Common myeloid progenitor, CD34-positive (primary cell): ENCODE data around the gene CAPN1.

Experiments used
- CTCF ChIA-PET: fragments of 350-600 bp; sonication (Branson Sonifier 250); formaldehyde crosslinking; loops from one replicate; lab custom pipeline; 2021; ENCODE audit warnings: antibody characterized with exemption; lab: Charles Lee
- POLR2A ChIA-PET: fragments of 350-600 bp; sonication (Branson Sonifier 250); formaldehyde crosslinking; loops from one replicate; lab custom pipeline; 2021; ENCODE audit warnings: antibody characterized with exemption; lab: Charles Lee
- DNase-seq, 3 donors: peaks; one replicate each; pipeline versions ENCODE4 v3.0.0 to v3.0.0-alpha.2; 2013
- H3K27ac ChIP-seq, 2 experiments: 1 replicate in 1 of 2; 2 replicates in 1 of 2; pipeline ENCODE4 v1.7.0; 2013; ENCODE audit warnings: inconsistent platforms in 2 of 2, low read length in 2 of 2, mild to moderate bottlenecking in 2 of 2, low read depth in 1 of 2, moderate library complexity in 1 of 2; ENCODE audit not compliant: severe bottlenecking in 2 of 2, insufficient read depth in 1 of 2, poor library complexity in 1 of 2
- H3K27me3 ChIP-seq, 5 experiments: replicated peaks in 2 of 5; 1 replicate in 3 of 5; 2 replicates in 2 of 5; pipeline versions ENCODE4 v1.6.1 to v1.7.0; 2013; ENCODE audit warnings: low read length in 4 of 5, mild to moderate bottlenecking in 2 of 5, moderate library complexity in 2 of 5, inconsistent platforms in 1 of 5; ENCODE audit not compliant: insufficient read depth in 5 of 5, control insufficient read depth in 4 of 5
- H3K36me3 ChIP-seq, 4 experiments: 1 replicate in 2 of 4; 2 replicates in 2 of 4; pipeline versions ENCODE4 v1.6.1 to v1.7.0; 2013; ENCODE audit warnings: low read length in 3 of 4, control low read depth in 1 of 4, mild to moderate bottlenecking in 1 of 4; ENCODE audit not compliant: control insufficient read depth in 4 of 4, insufficient read depth in 4 of 4
- H3K4me1 ChIP-seq, 4 experiments: 1 replicate in 3 of 4; 2 replicates in 1 of 4; pipeline versions ENCODE4 v1.6.1 to v1.7.1; 2013; ENCODE audit warnings: low read length in 3 of 4, mild to moderate bottlenecking in 3 of 4, control low read depth in 1 of 4, inconsistent platforms in 1 of 4, moderate library complexity in 1 of 4; ENCODE audit not compliant: control insufficient read depth in 4 of 4, insufficient read depth in 4 of 4; ENCODE audit errors: control extremely low read depth in 1 of 4
- H3K4me3 ChIP-seq, 7 experiments: 1 replicate in 4 of 7; 2 replicates in 3 of 7; pipeline versions ENCODE4 v1.5.1 to v1.7.0; 2013; ENCODE audit warnings: mild to moderate bottlenecking in 7 of 7, low read length in 6 of 7, moderate library complexity in 6 of 7, inconsistent platforms in 2 of 7, low read depth in 2 of 7, control low read depth in 1 of 7; ENCODE audit not compliant: insufficient read depth in 4 of 7, control insufficient read depth in 1 of 7; ENCODE audit errors: extremely low read depth in 1 of 7
- H3K9me3 ChIP-seq, 5 experiments: 1 replicate in 4 of 5; 2 replicates in 1 of 5; pipeline versions ENCODE4 v1.6.1 to v1.7.1; 2013; ENCODE audit warnings: low read length in 4 of 5, mild to moderate bottlenecking in 2 of 5, inconsistent platforms in 1 of 5, low read depth in 1 of 5, moderate library complexity in 1 of 5; ENCODE audit not compliant: control insufficient read depth in 4 of 5, insufficient read depth in 2 of 5; ENCODE audit errors: control extremely low read depth in 1 of 5
- WGBS: methylation state at CpG from one replicate; pipeline ENCODE4 v1.1.5; 2013; ENCODE audit not compliant: insufficient coverage; 5-methylcytosine and 5-hydroxymethylcytosine counted together

CAPN1 gene

GRCh38 chr11:65209711-65210360, 28.1 kb downstream of the CAPN1 start:
- Histone ChIP-seq H3K27me3 (no peaks in the 10 kb centered on the region), H3K9me3 (no peaks in the 10 kb centered on the region), H3K36me3 (peaks cover 11 to 68% (median 54%) of the 10 kb centered on the region in 4 experiments), H3K4me1 (peaks cover 5 to 46% (median 37%) of the 10 kb centered on the region in 4 experiments), H3K4me3 (no peak overlapping the region), H3K27ac (no peak overlapping the region)
- over 99% methylated on average over 18 of the region's 20 CpGs for WGBS
- ChIA-PET POLR2A (no interaction called here), CTCF (interaction anchor here (1.2 to 12.3 kb wide), 3 partner anchors 16 to 107 kb away, joined by 3 to 151 read pairs (median 13); no protein-coding TSS in a partner anchor)
- no peak for DNase-seq

- POLR2A ChIA-PET: no interaction called here
- H3K27ac ChIP-seq: no peak overlapping the region
- CTCF ChIA-PET: interaction anchor here (1.2 to 12.3 kb wide), 3 partner anchors 15 to 106 kb away, joined by 3 to 151 read pairs (median 13); no protein-coding TSS in a partner anchor
- WGBS: 58% methylated on average over 3 of the region's 14 CpGs
- H3K4me3 ChIP-seq: no peak overlapping the region
- peaks cover 5 to 50% (median 41%) of the 10 kb centered on the region in 4 experiments for H3K4me1 ChIP-seq
- no peaks in the 10 kb centered on the region for H3K9me3 ChIP-seq
- peaks cover 7 to 63% (median 50%) of the 10 kb centered on the region in 4 experiments for H3K36me3 ChIP-seq
- H3K27me3 ChIP-seq: no peaks in the 10 kb centered on the region
- no peak for DNase-seq
Measured at GRCh38 chr11:65210361-65210731, 28.6 kb downstream of the CAPN1 start.

DNA sequence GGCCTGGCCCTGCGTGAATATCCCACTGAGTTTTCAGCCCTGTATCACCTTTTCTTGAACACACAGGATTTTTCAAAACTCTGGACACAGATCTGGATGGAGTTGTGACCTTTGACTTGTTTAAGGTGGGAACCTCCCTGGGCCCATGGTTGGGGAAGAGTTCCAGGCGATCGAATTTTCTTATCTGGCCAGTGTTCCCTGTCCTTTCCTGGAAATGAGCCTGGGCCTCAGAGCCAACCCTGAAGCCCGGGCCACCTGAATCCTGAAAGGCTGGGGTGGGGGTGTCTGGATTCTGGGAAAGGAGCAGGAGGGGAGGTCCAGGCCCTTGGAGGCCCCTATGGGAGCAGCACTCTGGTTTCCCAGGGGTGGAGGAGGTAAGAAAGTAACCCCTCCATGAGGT, 29.0 kb downstream of the CAPN1 start:
- DNase-seq: no peak
- Histone ChIP-seq H3K36me3 (peaks cover 5 to 59% (median 46%) of the 10 kb centered on the region in 4 experiments), H3K27ac (no peak overlapping the region), H3K27me3 (no peaks in the 10 kb centered on the region), H3K4me3 (no peak overlapping the region), H3K9me3 (no peaks in the 10 kb centered on the region), H3K4me1 (peaks cover 5 to 54% (median 43%) of the 10 kb centered on the region in 4 experiments)
- CTCF ChIA-PET: interaction anchor here (0.8 to 12.3 kb wide), 5 partner anchors 7 to 106 kb away, joined by 3 to 151 read pairs (median 3); no protein-coding TSS in a partner anchor
- POLR2A ChIA-PET: no interaction called here
- whole genome bisulfite sequencing: 88% methylated on average over 3 of the region's 4 CpGs

- H3K4me1 ChIP-seq: peaks cover 5 to 55% (median 43%) of the 10 kb centered on the region in 4 experiments
- no peak for DNase-seq
- H3K27ac ChIP-seq: no peak overlapping the region
- 95% methylated on average over 14 of the region's 29 CpGs for WGBS
- peak overlapping the region in 1 of 7 experiments; percentile 28 for H3K4me3 ChIP-seq
- ChIA-PET CTCF (interaction anchor here (0.8 to 12.3 kb wide), 11 partner anchors 8 to 105 kb away, joined by 3 to 151 read pairs (median 4); partner anchors contain the start of gene TM7SF2), POLR2A (no interaction called here)
- H3K9me3 ChIP-seq: no peaks in the 10 kb centered on the region
- H3K36me3 ChIP-seq: peaks cover 0 to 52% (median 39%) of the 10 kb centered on the region in 4 experiments
- no peaks in the 10 kb centered on the region for H3K27me3 ChIP-seq
Measured at GRCh38 chr11:65211293-65212105, 29.8 kb downstream of the CAPN1 start.

- peak in 1 of 3 donors; percentile 15 for DNase-seq
- POLR2A ChIA-PET: interaction anchor here (1.8 kb wide), 1 partner anchor 10 kb away, joined by 5 read pairs; no protein-coding TSS in a partner anchor
- 28% methylated on average over 11 of the region's 13 CpGs for WGBS
- CTCF ChIA-PET: interaction anchor here (0.6 to 12.3 kb wide), 10 partner anchors 8 to 104 kb away, joined by 3 to 151 read pairs (median 4); partner anchors contain the start of gene TM7SF2
- no peaks in the 10 kb centered on the region for H3K9me3 ChIP-seq
- H3K27me3 ChIP-seq: no peaks in the 10 kb centered on the region
- H3K36me3 ChIP-seq: peaks cover 0 to 46% (median 33%) of the 10 kb centered on the region in 4 experiments
- H3K27ac ChIP-seq: no peak overlapping the region
- H3K4me3 ChIP-seq: peak overlapping the region in 1 of 7 experiments; percentile 28
- peaks cover 5 to 61% (median 43%) of the 10 kb centered on the region in 4 experiments for H3K4me1 ChIP-seq
Measured at GRCh38 chr11:65212226-65212801, 30.6 kb downstream of the CAPN1 start.

GRCh38 chr11:65213322-65214211, 31.8 kb downstream of the CAPN1 start:
- Histone ChIP-seq H3K4me1 (peaks cover 5 to 59% (median 43%) of the 10 kb centered on the region in 4 experiments), H3K9me3 (no peaks in the 10 kb centered on the region), H3K27ac (no peak overlapping the region), H3K36me3 (peaks cover 0 to 37% (median 27%) of the 10 kb centered on the region in 4 experiments), H3K4me3 (peak overlapping the region in 5 of 7 experiments; percentile 4 to 54 (median 43)), H3K27me3 (no peaks in the 10 kb centered on the region)
- CTCF ChIA-PET: interaction anchor here (1.0 to 12.3 kb wide), 5 partner anchors 9 to 119 kb away, joined by 3 to 151 read pairs (median 6); no protein-coding TSS in a partner anchor
- POLR2A ChIA-PET: interaction anchor here (1.8 kb wide), 1 partner anchor 9 kb away, joined by 5 read pairs; no protein-coding TSS in a partner anchor
- DNase-seq: peak in 2 of 3 donors; percentile 63 to 82
- 5% methylated on average over 14 of the region's 26 CpGs for WGBS
